Epithelial cell of proximal tubule (primary cell): ENCODE measurements around the gene MTUS2. TPM values are rescaled to one million over a fixed set of nuclear protein-coding genes. Genes with fewer than 3 reads are reported as not detected.

ENCODE experiments used
- DNase-seq: peaks from one replicate; pipeline ENCODE4 v3.0.0-alpha.2; 2011; ENCODE audit warnings: low read depth
- H3K4me3 ChIP-seq: 2 replicates; pipeline ENCODE4 v1.5.1; 2011; ENCODE audit warnings: low read depth, mild to moderate bottlenecking, low read length
- CTCF ChIP-seq: conservative IDR thresholded peaks from 2 replicates; pipeline ENCODE4 v1.5.1; 2012; ENCODE audit warnings: low read depth, mild to moderate bottlenecking, low read length
- total RNA-seq: library from RNA; depleted of rRNA; stranded (reverse); fragments of >200 nt; gene quantifications from 2 replicates; pipeline ENCODE4 v1.2.3, GENCODE V29; 2015

Gene MTUS2
- total RNA-seq, 1 donor from 2014 or later = not detected

GRCh38 chr13:28889086-28889732 is 69.1 kb downstream of the MTUS2 start:
- no peak for TF ChIP-seq CTCF
- DNase-seq = no peak
- H3K4me3 ChIP-seq = no peak overlapping the region

DNA sequence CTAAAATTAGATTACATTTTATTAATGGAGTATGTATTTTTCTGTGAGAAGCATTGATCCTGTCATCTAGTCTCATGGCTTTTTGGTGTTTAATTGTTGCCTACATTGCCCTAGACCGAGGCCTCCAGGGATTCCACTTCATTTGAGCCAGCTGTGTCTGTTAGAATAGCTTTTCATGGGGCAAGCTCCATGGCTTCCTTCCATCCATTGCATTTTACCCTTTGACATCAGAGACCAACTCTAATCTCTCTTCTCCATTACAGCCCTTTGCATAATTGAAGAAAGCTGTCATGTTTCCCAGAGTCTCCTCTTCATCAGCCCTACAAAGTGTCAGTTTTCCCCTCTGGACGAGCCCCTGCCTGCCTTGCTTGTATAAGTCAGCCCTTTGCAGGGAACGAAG is 70.6 kb downstream of the MTUS2 start:
- no peak overlapping the region for H3K4me3 ChIP-seq
- TF ChIP-seq CTCF = no peak
- no peak for DNase-seq

- DNase-seq = no peak
- H3K4me3 ChIP-seq = no peak overlapping the region
- no peak for TF ChIP-seq CTCF
Observed at GRCh38 chr13:28918030-28918429, 97.9 kb downstream of the MTUS2 start.

DNA sequence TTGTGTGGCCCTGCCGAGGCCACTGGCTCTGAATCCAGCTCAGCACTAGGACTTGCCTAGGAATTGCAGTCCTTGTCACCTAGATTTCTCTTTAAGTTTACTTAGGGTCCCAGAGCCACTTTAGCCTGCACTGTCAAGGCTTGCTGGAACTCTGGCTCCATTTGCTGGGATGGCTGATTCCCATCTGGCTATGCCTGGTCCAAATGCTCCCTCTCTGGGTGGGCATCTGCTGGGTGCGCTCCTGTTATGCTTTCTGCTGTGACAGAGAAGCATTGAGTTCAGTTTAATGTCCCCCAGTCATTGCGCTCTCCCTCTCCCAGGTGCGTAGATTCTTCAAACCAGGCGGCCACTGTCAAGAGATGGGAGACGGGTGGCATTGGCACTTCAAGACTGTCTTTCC is 102.2 kb downstream of the MTUS2 start:
- no peak for TF ChIP-seq CTCF
- no peak for DNase-seq
- H3K4me3 ChIP-seq = no peak overlapping the region

- no peak for DNase-seq
- TF ChIP-seq CTCF = no peak
- no peak overlapping the region for H3K4me3 ChIP-seq
Observed at GRCh38 chr13:28935104-28935503, 115.0 kb downstream of the MTUS2 start.

DNA sequence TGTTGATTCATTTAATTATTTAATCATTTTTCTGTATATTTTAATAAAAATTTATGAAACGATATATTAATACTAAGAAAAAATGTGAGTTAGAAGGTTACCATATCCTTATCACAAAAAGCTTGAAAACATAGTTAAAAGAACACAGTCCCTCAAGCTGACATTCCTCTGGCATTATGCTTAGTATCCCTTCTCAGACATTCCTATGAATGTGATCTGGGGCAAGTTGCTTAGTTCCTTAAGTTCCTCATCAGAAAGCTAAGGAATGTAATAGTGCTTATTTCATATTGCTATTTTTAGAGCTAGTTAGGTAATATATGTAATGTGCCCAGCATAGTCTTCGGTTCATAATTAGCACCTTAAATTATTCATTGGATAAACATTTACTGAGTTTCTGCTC is 122.8 kb downstream of the MTUS2 start:
- TF ChIP-seq CTCF = no peak
- no peak for DNase-seq
- no peak overlapping the region for H3K4me3 ChIP-seq

GRCh38 chr13:28953714-28954418 is 133.7 kb downstream of the MTUS2 start:
- TF ChIP-seq CTCF = no peak
- no peak for DNase-seq
- H3K4me3 ChIP-seq = no peak overlapping the region
